Liver (tissue), 9 donors: Measurements from ENCODE around the gene GRID1. TPM values are rescaled to one million over a fixed set of nuclear protein-coding genes. Genes with fewer than 3 reads are reported as not detected.
A peak's percentile ranks its signal among the peaks of the same experiment; 100 is the strongest.

Experiments used
- DNase-seq: peaks from one replicate; pipeline ENCODE4 v3.0.0-alpha.2; 2017; ENCODE audit warnings: low spot score
- H3K27ac ChIP-seq, 2 donors: one replicate each; pipeline ENCODE4 v1.7.0; 2013; ENCODE audit warnings: inconsistent platforms in 2 of 2, low read length in 2 of 2, control low read depth in 1 of 2, low read depth in 1 of 2, mild to moderate bottlenecking in 1 of 2
- H3K27me3 ChIP-seq, 4 donors: one replicate each; pipeline versions ENCODE4 v1.6.1 to v1.7.0; 2013; ENCODE audit warnings: low read length in 3 of 4, inconsistent platforms in 1 of 4, mild to moderate bottlenecking in 1 of 4, moderate library complexity in 1 of 4; ENCODE audit not compliant: control insufficient read depth in 4 of 4, insufficient read depth in 4 of 4
- H3K36me3 ChIP-seq, 4 donors: one replicate each; pipeline versions ENCODE4 v1.6.1 to v1.7.0; 2013; ENCODE audit warnings: low read length in 3 of 4, mild to moderate bottlenecking in 3 of 4, low read depth in 1 of 4, moderate library complexity in 1 of 4; ENCODE audit not compliant: control insufficient read depth in 4 of 4, insufficient read depth in 3 of 4
- H3K4me1 ChIP-seq, 4 donors: one replicate each; pipeline versions ENCODE4 v1.6.1 to v1.7.0; 2013; ENCODE audit warnings: low read length in 3 of 4, mild to moderate bottlenecking in 3 of 4, moderate library complexity in 1 of 4; ENCODE audit not compliant: control insufficient read depth in 4 of 4, insufficient read depth in 4 of 4
- H3K4me3 ChIP-seq, 3 donors: one replicate each; pipeline versions ENCODE4 v1.6.1 to v1.7.0; 2013; ENCODE audit warnings: low read length in 3 of 3, control low read depth in 1 of 3, low read depth in 1 of 3, mild to moderate bottlenecking in 1 of 3
- H3K9ac ChIP-seq, 2 donors: one replicate each; pipeline ENCODE4 v1.7.0; 2013; ENCODE audit warnings: low read length in 2 of 2, mild to moderate bottlenecking in 2 of 2, moderate library complexity in 2 of 2, control low read depth in 1 of 2, low read depth in 1 of 2
- H3K9me3 ChIP-seq, 4 donors: one replicate each; pipeline versions ENCODE4 v1.6.1 to v1.7.0; 2013; ENCODE audit warnings: low read length in 3 of 4; ENCODE audit not compliant: control insufficient read depth in 4 of 4
- CTCF ChIP-seq: fragments of 150-350 bp; IDR thresholded peaks from 2 replicates; pipeline ENCODE4 v1.5.1; 2017; ENCODE audit warnings: improper control_type of control experiment, low read depth, low read length; ENCODE audit not compliant: missing input control
- EGR1 ChIP-seq, 2 donors: IDR thresholded peaks; 2 replicates each; pipeline ENCODE4 v1.6.1; 2016 to 2018; ENCODE audit warnings: antibody characterized with exemption in 2 of 2, low read depth in 2 of 2
- FOXA1 ChIP-seq: IDR thresholded peaks from 2 replicates; pipeline ENCODE4 v1.6.1; 2016; ENCODE audit warnings: antibody characterized with exemption
- FOXA2 ChIP-seq: IDR thresholded peaks from 2 replicates; pipeline ENCODE4 v1.6.1; 2016; ENCODE audit warnings: antibody characterized with exemption
- GABPA ChIP-seq, 2 donors: IDR thresholded peaks in 1 of 2; conservative IDR thresholded peaks in 1 of 2; 2 replicates each; pipeline ENCODE4 v1.6.1; 2016; ENCODE audit warnings: antibody characterized with exemption in 2 of 2, mild to moderate bottlenecking in 1 of 2, moderate library complexity in 1 of 2
- HNF4A ChIP-seq, 2 donors: conservative IDR thresholded peaks; 2 replicates each; pipeline ENCODE4 v1.6.1; 2016; ENCODE audit warnings: antibody characterized with exemption in 2 of 2, mild to moderate bottlenecking in 2 of 2
- HNF4G ChIP-seq: IDR thresholded peaks from 2 replicates; pipeline ENCODE4 v1.6.1; 2016; ENCODE audit warnings: antibody characterized with exemption
- JUND ChIP-seq, 2 donors: IDR thresholded peaks; 2 replicates each; pipeline ENCODE4 v1.6.1; 2016; ENCODE audit warnings: antibody characterized with exemption in 2 of 2
- NR2F2 ChIP-seq: IDR thresholded peaks from 2 replicates; pipeline ENCODE4 v1.6.1; 2016; ENCODE audit warnings: antibody characterized with exemption
- RAD21 ChIP-seq, 2 donors: IDR thresholded peaks; 2 replicates each; pipeline ENCODE4 v1.6.1; 2016; ENCODE audit warnings: antibody characterized with exemption in 2 of 2, mild to moderate bottlenecking in 2 of 2
- REST ChIP-seq: IDR thresholded peaks from 2 replicates; pipeline ENCODE4 v1.6.1; 2016; ENCODE audit warnings: antibody characterized with exemption, mild to moderate bottlenecking
- RXRA ChIP-seq, 2 donors: IDR thresholded peaks; 2 replicates each; pipeline ENCODE4 v1.6.1; 2017 to 2018; ENCODE audit warnings: antibody characterized with exemption in 2 of 2, mild to moderate bottlenecking in 1 of 2
- SP1 ChIP-seq: IDR thresholded peaks from 2 replicates; pipeline ENCODE4 v1.6.1; 2018; ENCODE audit warnings: antibody characterized with exemption, mild to moderate bottlenecking
- TAF1 ChIP-seq: conservative IDR thresholded peaks from 2 replicates; pipeline ENCODE4 v1.6.1; 2016; ENCODE audit warnings: antibody characterized with exemption, mild to moderate bottlenecking
- YY1 ChIP-seq: IDR thresholded peaks from 2 replicates; pipeline ENCODE4 v1.6.1; 2016; ENCODE audit warnings: antibody characterized with exemption, mild to moderate bottlenecking
- ZBTB33 ChIP-seq: IDR thresholded peaks from 2 replicates; pipeline ENCODE4 v1.6.1; 2016; ENCODE audit warnings: antibody characterized with exemption
- WGBS: extraction: QIAGEN DNeasy Blood & Tissue Kit; methylation state at CpG from one replicate; pipeline ENCODE4 v1.1.7; 2013; 5-methylcytosine and 5-hydroxymethylcytosine counted together
- polyA plus RNA-seq, 2 donors: library from polyadenylated mRNA; stranded (reverse) in 1 of 2; unstranded in 1 of 2; fragments of 200-250 nt in 1 of 2; fragments of >200 nt in 1 of 2; fragmentation: Nextera tagmentation in 1 of 2; extraction: Ambion mirVana in 1 of 2; gene quantifications; one replicate each; pipeline versions ENCODE4 v1.2.1 to v1.2.3, GENCODE V29; 2013 to 2015
- total RNA-seq, 2 donors: library from RNA; depleted of rRNA; stranded (reverse); fragments of >200 nt; gene quantifications; one replicate each; pipeline ENCODE4 v1.2.3, GENCODE V29; 2014
- TF ChIP-seq, protein P1 (sequence below): IDR thresholded peaks from 2 replicates; pipeline ENCODE4 v1.6.1; 2016; ENCODE audit warnings: antibody characterized with exemption
- TF ChIP-seq, protein P2 (sequence below): IDR thresholded peaks from 2 replicates; pipeline ENCODE4 v1.6.1; 2016; ENCODE audit warnings: antibody characterized with exemption
- donor health status: healthy.
- donor health status: healthy.
- donor health status: healthy.
- donor health status: healthy.
- donor health status: healthy.

Gene GRID1
- total and polyA plus RNA-seq, 4 donors: 0.09 to 0.17 (median 0.14) TPM; not detected in 1

GRCh38 chr10:86399879-86400704, 33.5 kb upstream of the GRID1 start:
- no peaks in the 10 kb centered on the region for H3K27me3 ChIP-seq
- H3K27ac ChIP-seq: peak overlapping the region; percentile 81 to 87
- no peaks in the 10 kb centered on the region for H3K9me3 ChIP-seq
- no peaks in the 10 kb centered on the region for H3K36me3 ChIP-seq
- peak; percentile 42 for TF ChIP-seq REST
- TF ChIP-seq YY1: no peak
- TF ChIP-seq ZBTB33: no peak
- no peak for TF ChIP-seq GABPA (IDR thresholded peaks at IDR 0.05 in 1 of 2, conservative IDR thresholded peaks at IDR 0.05 in 1 of 2)
- TF ChIP-seq HNF4A (conservative IDR thresholded peaks at IDR 0.05): no peak
- TF ChIP-seq TAF1: no peak
- TF ChIP-seq FOXA1: no peak
- TF ChIP-seq RXRA (IDR thresholded peaks at IDR 0.05): peak; percentile 10 to 12
- TF ChIP-seq SP1: peak; percentile 22
- peak; percentile 95 for TF ChIP-seq CTCF
- TF ChIP-seq HNF4G: no peak
- TF ChIP-seq RAD21 (IDR thresholded peaks at IDR 0.05): peak; percentile 97
- no peak for TF ChIP-seq NR2F2
- TF ChIP-seq JUND (IDR thresholded peaks at IDR 0.05): no peak
- TF ChIP-seq, protein P1, sequence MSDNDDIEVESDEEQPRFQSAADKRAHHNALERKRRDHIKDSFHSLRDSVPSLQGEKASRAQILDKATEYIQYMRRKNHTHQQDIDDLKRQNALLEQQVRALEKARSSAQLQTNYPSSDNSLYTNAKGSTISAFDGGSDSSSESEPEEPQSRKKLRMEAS: no peak
- TF ChIP-seq, protein P2, sequence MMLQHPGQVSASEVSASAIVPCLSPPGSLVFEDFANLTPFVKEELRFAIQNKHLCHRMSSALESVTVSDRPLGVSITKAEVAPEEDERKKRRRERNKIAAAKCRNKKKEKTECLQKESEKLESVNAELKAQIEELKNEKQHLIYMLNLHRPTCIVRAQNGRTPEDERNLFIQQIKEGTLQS: no peak
- TF ChIP-seq FOXA2: no peak
- no peak for TF ChIP-seq EGR1 (IDR thresholded peaks at IDR 0.05; ENCODE audit: low read depth in 2 of 2)
- peak; percentile 92 for DNase-seq
- peaks cover 2 to 30% (median 19%) of the 10 kb centered on the region in 4 donors for H3K4me1 ChIP-seq
- under 1% methylated on average over 90 of the region's 90 CpGs for WGBS
- peak overlapping the region; percentile 49 to 71 (median 67) for H3K4me3 ChIP-seq
- H3K9ac ChIP-seq: peak overlapping the region; percentile 29 to 62
